Kidney (tissue), 14 donors: Measurements from ENCODE around the gene ADRA2B. TPM values are rescaled to one million over a fixed set of nuclear protein-coding genes. Genes with fewer than 3 reads are reported as not detected.

Source experiments
- DNase-seq, 5 donors: peaks; one replicate each; pipeline ENCODE4 v3.0.0-alpha.2; 2013 to 2020
- FAIRE-seq: peaks from 2 replicates; lab custom pipeline; 2012; peaks lifted over from hg19 to GRCh38; lab: Jason Lieb, UNC
- H3K27ac ChIP-seq, 2 donors: one replicate each; pipeline ENCODE4 v1.7.0; 2013; ENCODE audit warnings: low read depth in 2 of 2, low read length in 2 of 2, inconsistent platforms in 1 of 2
- H3K27me3 ChIP-seq: one replicate; pipeline ENCODE4 v1.7.1; 2013; ENCODE audit warnings: low read length, inconsistent platforms; ENCODE audit not compliant: control insufficient read depth, insufficient read depth
- H3K36me3 ChIP-seq, 3 donors: one replicate each; pipeline versions ENCODE4 v1.7.0 to v1.7.1; 2013; ENCODE audit warnings: low read length in 3 of 3, control low read depth in 1 of 3, inconsistent platforms in 1 of 3; ENCODE audit not compliant: insufficient read depth in 3 of 3, control insufficient read depth in 2 of 3
- H3K4me1 ChIP-seq, 3 donors: one replicate each; pipeline versions ENCODE4 v1.7.0 to v1.7.1; 2013; ENCODE audit warnings: low read length in 3 of 3, inconsistent platforms in 1 of 3, low read depth in 1 of 3; ENCODE audit not compliant: control insufficient read depth in 2 of 3, insufficient read depth in 2 of 3
- H3K4me3 ChIP-seq, 3 donors: one replicate each; pipeline versions ENCODE4 v1.7.0 to v1.8.1; 2013; ENCODE audit warnings: low read length in 3 of 3, control low read depth in 1 of 3, inconsistent platforms in 1 of 3
- H3K9ac ChIP-seq, 3 donors: one replicate each; pipeline versions ENCODE4 v1.7.0 to v1.7.1; 2013; ENCODE audit warnings: low read length in 3 of 3, control low read depth in 1 of 3, inconsistent platforms in 1 of 3
- H3K9me3 ChIP-seq, 3 donors: one replicate each; pipeline versions ENCODE4 v1.7.0 to v1.7.1; 2013; ENCODE audit warnings: low read length in 3 of 3, control low read depth in 1 of 3, inconsistent platforms in 1 of 3; ENCODE audit not compliant: control insufficient read depth in 2 of 3, insufficient read depth in 1 of 3
- CTCF ChIP-seq: IDR thresholded peaks from 3 replicates; pipeline ENCODE4 v1.5.1; 2012; ENCODE audit warnings: mild to moderate bottlenecking, moderate library complexity, borderline replicate concordance; ENCODE audit not compliant: insufficient read depth; ENCODE audit errors: extremely low read depth
- intact Hi-C: fragments of 100-400 bp; cut with DNase I; formaldehyde crosslinking; loops from one replicate; pipeline ENCODE4 v1.11.1; 2022
- polyA plus RNA-seq: library from polyadenylated mRNA; stranded (reverse); fragments of 350-450 nt; fragmentation: Illumina TruSeq; extraction: RNeasy Lipid Tissue Mini Kit (QIAGEN cat#74804); gene quantifications from one replicate; pipeline ENCODE4 v1.2.3, GENCODE V29; 2014; ENCODE audit warnings: low read depth, low replicate concordance; ENCODE audit not compliant: insufficient read depth
- total RNA-seq: library from RNA; stranded (reverse); fragmentation: NEBNext Ultra II Directional; extraction: Animal tissue kit (Norgen Biotek cat#: 25700); gene quantifications from one replicate; pipeline ENCODE4 v1.2.1, GENCODE V29; 2021
- donor health status: control.
- donor health status: control.
- donor health status: control.
- donor health status: control.
- donor health status: control.
- donor health status: DM: yes; HTN: yes; CAD: no.
- donor health status: Normal renal cell carcinoma (clear cell type).

ADRA2B gene
- total and polyA plus RNA-seq, 2 donors from 2014 or later, result 1.4 to 4.8 TPM

DNA sequence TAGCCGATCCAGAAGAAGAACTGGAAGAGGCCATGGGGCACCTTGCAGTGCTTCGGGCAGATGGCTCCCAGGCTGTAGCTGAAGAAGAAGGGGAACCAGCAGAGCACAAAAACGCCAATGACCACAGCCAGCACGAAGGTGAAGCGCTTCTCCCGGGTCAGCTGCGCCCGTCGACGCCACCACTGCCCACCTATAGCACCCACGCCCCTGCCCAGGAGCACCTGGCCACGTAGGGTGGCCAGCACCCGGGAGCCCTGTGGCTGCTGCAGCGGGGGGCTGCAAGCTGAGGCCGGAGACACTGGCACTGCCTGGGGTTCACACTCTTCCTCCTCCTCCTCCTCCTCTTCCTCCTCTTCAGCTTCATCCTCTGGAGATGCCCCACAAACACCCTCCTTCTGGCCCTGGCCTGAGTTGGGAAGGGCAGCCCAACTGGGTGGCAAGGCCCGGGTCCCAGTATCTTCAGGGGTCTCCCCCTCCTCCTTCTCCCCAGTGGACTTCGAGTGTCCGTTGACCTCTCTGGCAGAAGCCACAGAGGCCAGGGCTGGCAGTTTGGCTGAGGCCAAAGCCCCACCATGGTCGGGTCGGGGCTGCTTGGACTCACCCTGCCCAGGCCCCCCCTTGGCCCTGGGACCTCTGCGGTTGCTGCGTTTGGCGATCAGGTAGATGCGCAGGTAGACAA lies 1.3 kb downstream of the ADRA2B start:
- peak in 1 of 5 donors; percentile 65 for DNase-seq
- H3K9ac ChIP-seq, result no peak overlapping the region
- H3K27ac ChIP-seq, result no peak overlapping the region
- no peaks in the 10 kb centered on the region for H3K9me3 ChIP-seq
- intact Hi-C loops, result no loop called here
- H3K27me3 ChIP-seq, result no peaks in the 10 kb centered on the region
- H3K4me3 ChIP-seq, result peak overlapping the region in 1 of 3 donors; percentile 29
- no peak for TF ChIP-seq CTCF
- peaks cover 0 to 7% (median 0%) of the 10 kb centered on the region in 3 donors for H3K4me1 ChIP-seq
- H3K36me3 ChIP-seq, result no peaks in the 10 kb centered on the region
- FAIRE-seq, result no peak

GRCh38 chr2:96114546-96114902 lies 1.8 kb downstream of the ADRA2B start:
- intact Hi-C loops, result no loop called here
- H3K9me3 ChIP-seq, result no peaks in the 10 kb centered on the region
- FAIRE-seq (no peak), DNase-seq (peak in 1 of 5 donors; percentile 52)
- no peak overlapping the region for H3K27ac ChIP-seq
- peak overlapping the region in 1 of 3 donors; percentile 29 for H3K4me3 ChIP-seq
- H3K4me1 ChIP-seq, result peaks cover 0 to 7% (median 0%) of the 10 kb centered on the region in 3 donors
- TF ChIP-seq CTCF, result no peak
- H3K27me3 ChIP-seq, result no peaks in the 10 kb centered on the region
- H3K36me3 ChIP-seq, result no peaks in the 10 kb centered on the region
- no peak overlapping the region for H3K9ac ChIP-seq

GRCh38 chr2:96113951-96114350 lies 2.4 kb downstream of the ADRA2B start:
- FAIRE-seq (no peak), DNase-seq (peak in 1 of 5 donors; percentile 62)
- Histone ChIP-seq H3K36me3 (no peaks in the 10 kb centered on the region), H3K9ac (no peak overlapping the region), H3K4me1 (peaks cover 0 to 11% (median 0%) of the 10 kb centered on the region in 3 donors), H3K4me3 (no peak overlapping the region), H3K27ac (no peak overlapping the region), H3K27me3 (no peaks in the 10 kb centered on the region), H3K9me3 (no peaks in the 10 kb centered on the region)
- intact Hi-C loops, result no loop called here
- no peak for TF ChIP-seq CTCF

DNA sequence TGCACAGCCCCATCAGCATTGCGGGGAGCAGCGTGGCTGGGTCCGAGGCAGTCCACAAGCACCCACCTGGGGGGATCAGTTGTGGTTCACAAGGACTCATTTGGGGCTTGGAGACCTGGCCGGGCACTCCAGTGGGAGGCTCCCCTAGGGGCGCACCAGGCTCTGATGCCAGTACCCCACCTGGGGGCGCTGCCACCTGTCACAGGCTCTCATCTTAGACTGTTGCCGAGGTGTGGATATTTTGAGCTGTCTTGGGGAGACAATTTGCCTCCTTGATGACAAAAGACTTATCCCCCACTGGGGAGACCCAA lies 3.0 kb downstream of the ADRA2B start:
- H3K27me3 ChIP-seq, result no peaks in the 10 kb centered on the region
- TF ChIP-seq CTCF, result no peak
- no peaks in the 10 kb centered on the region for H3K36me3 ChIP-seq
- peak in 1 of 5 donors; percentile 64 for DNase-seq
- H3K4me1 ChIP-seq, result peaks cover 0 to 11% (median 0%) of the 10 kb centered on the region in 3 donors
- H3K9me3 ChIP-seq, result no peaks in the 10 kb centered on the region
- intact Hi-C loops, result no loop called here
- H3K4me3 ChIP-seq, result no peak overlapping the region
- no peak for FAIRE-seq
- H3K27ac ChIP-seq, result no peak overlapping the region
- no peak overlapping the region for H3K9ac ChIP-seq
